HepG2 (cell line): Measurements from ENCODE around the gene RTP3. TPM values are rescaled to one million over a fixed set of nuclear protein-coding genes. Genes with fewer than 3 reads are reported as not detected.

ENCODE experiments used
- ATAC-seq: fragments of 200-7000 bp; cut with Tn5 transposase; 3 replicates; pipeline ENCODE4 v1.9.1; 2020; ENCODE audit warnings: mild to moderate bottlenecking, moderate library complexity
- BruUV-seq: library from RNA; stranded (reverse); fragments of 400-500 nt; replicated peaks from 2 replicates; lab custom pipeline; 2021; lab: Mats Ljungman, UMichigan
- CTCF ChIA-PET: fragments of 300-600 bp; formaldehyde crosslinking; extraction: SDS; loops from one replicate; lab custom pipeline; 2021; ENCODE audit warnings: low total read pairs, inconsistent platforms, low intra/inter-chr PET ratio; lab: Yijun Ruan, JAX
- POLR2A ChIA-PET: fragments of 350-600 bp; sonication (Branson Sonifier 250); formaldehyde crosslinking; loops from one replicate; lab custom pipeline; 2020; ENCODE audit warnings: antibody characterized with exemption, inconsistent platforms; lab: Yijun Ruan, JAX
- DNase-seq: peaks from one replicate; pipeline ENCODE4 v3.0.0-alpha.2; 2015; ENCODE audit warnings: low spot score
- FAIRE-seq: peaks from 3 replicates; lab custom pipeline; 2011; peaks lifted over from hg19 to GRCh38; lab: Jason Lieb, UNC
- H2AFZ ChIP-seq: one replicate; pipeline ENCODE4 v1.6.1; 2011; ENCODE audit warnings: low read length, inconsistent platforms
- H3K27ac ChIP-seq: fragments of 300-600 bp; 3 replicates; pipeline ENCODE4 v1.8.0; 2011; ENCODE audit warnings: mixed run types, mild to moderate bottlenecking, mixed read lengths, low read length, inconsistent platforms; ENCODE audit not compliant: insufficient read depth; ENCODE audit errors: extremely low read length
- H3K27me3 ChIP-seq, 2 experiments: fragments of 200-600 bp in 1 of 2; 2 replicates in 1 of 2; 3 replicates in 1 of 2; pipeline versions ENCODE4 v1.6.0 to v1.8.0; 2011; ENCODE audit warnings: low read length in 2 of 2, mild to moderate bottlenecking in 2 of 2, moderate library complexity in 2 of 2, inconsistent platforms in 1 of 2; ENCODE audit not compliant: insufficient read depth in 2 of 2, control insufficient read depth in 1 of 2
- H3K36me3 ChIP-seq, 2 experiments: fragments of 200-600 bp in 1 of 2; replicated peaks in 1 of 2; 2 replicates in 1 of 2; 3 replicates in 1 of 2; pipeline versions ENCODE4 v1.5.1 to v1.8.0; 2011; ENCODE audit warnings: low read length in 2 of 2, inconsistent platforms in 1 of 2; ENCODE audit not compliant: insufficient read depth in 2 of 2, control insufficient read depth in 1 of 2
- H3K4me1 ChIP-seq: 2 replicates; pipeline ENCODE4 v1.5.1; 2012; ENCODE audit warnings: low read length, inconsistent platforms; ENCODE audit not compliant: insufficient read depth
- H3K4me2 ChIP-seq: 2 replicates; pipeline ENCODE4 v1.6.0; 2011; ENCODE audit warnings: low read depth, low read length, inconsistent platforms
- H3K4me3 ChIP-seq, 3 experiments: fragments of 200-600 bp in 1 of 3; sonication (generic), shearing (Covaris generic) in 1 of 3; replicated peaks in 1 of 3; 2 replicates each; pipeline ENCODE4 v1.5.1; 2011 to 2016; ENCODE audit warnings: low read length in 3 of 3, inconsistent platforms in 2 of 3, low read depth in 2 of 3, mild to moderate bottlenecking in 2 of 3, control low read depth in 1 of 3, mixed read lengths in 1 of 3; ENCODE audit not compliant: insufficient read depth in 1 of 3
- H3K79me2 ChIP-seq: one replicate; pipeline ENCODE4 v1.6.1; 2011; ENCODE audit warnings: low read length, inconsistent platforms; ENCODE audit not compliant: insufficient read depth
- H3K9ac ChIP-seq: 2 replicates; pipeline ENCODE4 v1.6.0; 2011; ENCODE audit warnings: mild to moderate bottlenecking, low read depth, low read length, inconsistent platforms; ENCODE audit not compliant: insufficient read depth
- H3K9me3 ChIP-seq: 2 replicates; pipeline ENCODE4 v1.5.1; 2012; ENCODE audit warnings: mild to moderate bottlenecking, low read length
- H4K20me1 ChIP-seq: 2 replicates; pipeline ENCODE4 v1.6.0; 2011; ENCODE audit warnings: inconsistent platforms, mild to moderate bottlenecking, low read length, moderate library complexity; ENCODE audit not compliant: insufficient read depth
- FOXK2 ChIP-seq: fragments of 450-650 bp; IDR thresholded peaks from 2 replicates; pipeline ENCODE4 v1.6.1; 2016
- HMG20A ChIP-seq: IDR thresholded peaks from 2 replicates; pipeline ENCODE4 v1.6.1; 2016; ENCODE audit warnings: borderline replicate concordance
- IRF9 ChIP-seq: sonication (generic); formaldehyde crosslinking; IDR thresholded peaks from 2 replicates; pipeline ENCODE4 v1.8.0; 2022; ENCODE audit warnings: missing genetic modification reagents, mild to moderate bottlenecking, borderline replicate concordance
- NBN ChIP-seq: fragments of 450-650 bp; conservative IDR thresholded peaks from 2 replicates; pipeline ENCODE4 v1.6.1; 2017
- PHF21A ChIP-seq: sonication (generic); formaldehyde crosslinking; IDR thresholded peaks from 2 replicates; pipeline ENCODE4 v1.5.0; 2020; ENCODE audit warnings: mild to moderate bottlenecking, missing genetic modification reagents
- TRIM22 ChIP-seq: fragments of 450-650 bp; IDR thresholded peaks from 2 replicates; pipeline ENCODE4 v1.6.1; 2017
- ZKSCAN5 ChIP-seq: sonication (generic); formaldehyde crosslinking; IDR thresholded peaks from 2 replicates; pipeline ENCODE4 v1.5.1; 2020; ENCODE audit warnings: mild to moderate bottlenecking, missing genetic modification reagents
- ZNF17 ChIP-seq: sonication (generic); formaldehyde crosslinking; IDR thresholded peaks from 2 replicates; pipeline ENCODE4 v1.5.0; 2020; ENCODE audit warnings: mild to moderate bottlenecking, missing genetic modification reagents
- ZNF207 ChIP-seq: fragments of 450-650 bp; IDR thresholded peaks from 2 replicates; pipeline ENCODE4 v1.6.1; 2016; ENCODE audit warnings: antibody characterized with exemption, borderline replicate concordance
- ZNF589 ChIP-seq: sonication (generic); formaldehyde crosslinking; conservative IDR thresholded peaks from 2 replicates; pipeline ENCODE4 v1.8.0; 2022; ENCODE audit warnings: mild to moderate bottlenecking, moderate library complexity, missing genetic modification reagents
- ZNF766 ChIP-seq: sonication (generic); formaldehyde crosslinking; IDR thresholded peaks from 2 replicates; pipeline ENCODE4 v1.5.0; 2020; ENCODE audit warnings: missing genetic modification reagents, borderline replicate concordance
- ZNF790 ChIP-seq: sonication (generic); formaldehyde crosslinking; IDR thresholded peaks from 2 replicates; pipeline ENCODE4 v1.8.0; 2022; ENCODE audit warnings: missing genetic modification reagents, mild to moderate bottlenecking, borderline replicate concordance
- ZSCAN9 ChIP-seq: IDR thresholded peaks from 2 replicates; pipeline ENCODE4 v1.6.1; 2016; ENCODE audit warnings: borderline replicate concordance
- WGBS: methylation state at CpG from one replicate; pipeline ENCODE4 v1.1.6; 2017; ENCODE audit warnings: low lambda C conversion rate; 5-methylcytosine and 5-hydroxymethylcytosine counted together
- in situ Hi-C: cut with HindIII; loops from 2 replicates; pipeline ENCODE4 v1.10.0; 2017; ENCODE audit warnings: low pct_unique_long_range_greater_than_20kb; ENCODE audit not compliant: extremely low pct_ligation_motif_present
- intact Hi-C: fragments of 100-400 bp; cut with micrococcal nuclease; formaldehyde crosslinking; loops from one replicate; pipeline ENCODE4 v1.10.0; 2022; ENCODE audit not compliant: unreplicated experiment
- polyA plus RNA-seq, 8 experiments: library from polyadenylated mRNA; depleted of rRNA in 3 of 8; stranded (reverse) in 7 of 8; unstranded in 1 of 8; fragments of >200 nt; fragmentation: Illumina TruSeq in 4 of 8; extraction: Trizol in 4 of 8; gene quantifications; 2 replicates each; pipeline versions ENCODE4 v1.2.1 to v1.2.3, GENCODE V29; 2011 to 2016; ENCODE audit warnings: low read depth in 4 of 8, missing spikeins in 1 of 8, mixed read lengths in 1 of 8; ENCODE audit not compliant: insufficient read depth in 1 of 8
- total RNA-seq, 5 experiments: library from RNA; depleted of rRNA; stranded (reverse); fragments of >200 nt; fragmentation: Illumina TruSeq; extraction: Trizol; gene quantifications; 2 replicates each; pipeline ENCODE4 v1.2.3, GENCODE V29; 2016; ENCODE audit warnings: low read depth in 1 of 5
- TF ChIP-seq, protein P1 (sequence below): sonication (generic); formaldehyde crosslinking; IDR thresholded peaks from 2 replicates; pipeline ENCODE4 v1.4.0; 2020; ENCODE audit warnings: mild to moderate bottlenecking, missing genetic modification reagents, borderline replicate concordance
- TF ChIP-seq, protein P2 (sequence below): sonication (generic); formaldehyde crosslinking; IDR thresholded peaks from 2 replicates; pipeline ENCODE4 v1.9.0; 2021; ENCODE audit warnings: missing genetic modification reagents, borderline replicate concordance

Gene RTP3
- total and polyA plus RNA-seq, 2 of the 13 experiments (the other 11 are each of a cell fraction or from before 2014, with no cell fraction given), result 0.09 TPM; not detected in 1

- Histone ChIP-seq H3K4me2 (no peak overlapping the region), H4K20me1 (no peaks in the 10 kb centered on the region), H3K79me2 (no peaks in the 10 kb centered on the region), H2AFZ (no peak overlapping the region), H3K9ac (no peak overlapping the region), H3K4me3 (no peak overlapping the region), H3K27me3 (no peaks in the 10 kb centered on the region), H3K4me1 (no peaks in the 10 kb centered on the region), H3K36me3 (no peaks in the 10 kb centered on the region), H3K27ac (no peak overlapping the region), H3K9me3 (no peaks in the 10 kb centered on the region)
- intact Hi-C loops (no loop called here), in situ Hi-C loops (no loop called here)
- ATAC-seq, result no peak
- TF ChIP-seq ZSCAN9 (no peak), ZKSCAN5 (no peak), ZNF589 (CRISPR knock-in tag) (no peak), HMG20A (CRISPR knock-in tag) (no peak), ZNF17 (no peak), PHF21A (no peak), ZNF766 (CRISPR knock-in tag) (no peak), ZNF207 (no peak), NBN (no peak), TRIM22 (no peak), ZNF790 (CRISPR knock-in tag) (no peak), IRF9 (CRISPR knock-in tag) (no peak), FOXK2 (no peak)
- TF ChIP-seq, protein P1, sequence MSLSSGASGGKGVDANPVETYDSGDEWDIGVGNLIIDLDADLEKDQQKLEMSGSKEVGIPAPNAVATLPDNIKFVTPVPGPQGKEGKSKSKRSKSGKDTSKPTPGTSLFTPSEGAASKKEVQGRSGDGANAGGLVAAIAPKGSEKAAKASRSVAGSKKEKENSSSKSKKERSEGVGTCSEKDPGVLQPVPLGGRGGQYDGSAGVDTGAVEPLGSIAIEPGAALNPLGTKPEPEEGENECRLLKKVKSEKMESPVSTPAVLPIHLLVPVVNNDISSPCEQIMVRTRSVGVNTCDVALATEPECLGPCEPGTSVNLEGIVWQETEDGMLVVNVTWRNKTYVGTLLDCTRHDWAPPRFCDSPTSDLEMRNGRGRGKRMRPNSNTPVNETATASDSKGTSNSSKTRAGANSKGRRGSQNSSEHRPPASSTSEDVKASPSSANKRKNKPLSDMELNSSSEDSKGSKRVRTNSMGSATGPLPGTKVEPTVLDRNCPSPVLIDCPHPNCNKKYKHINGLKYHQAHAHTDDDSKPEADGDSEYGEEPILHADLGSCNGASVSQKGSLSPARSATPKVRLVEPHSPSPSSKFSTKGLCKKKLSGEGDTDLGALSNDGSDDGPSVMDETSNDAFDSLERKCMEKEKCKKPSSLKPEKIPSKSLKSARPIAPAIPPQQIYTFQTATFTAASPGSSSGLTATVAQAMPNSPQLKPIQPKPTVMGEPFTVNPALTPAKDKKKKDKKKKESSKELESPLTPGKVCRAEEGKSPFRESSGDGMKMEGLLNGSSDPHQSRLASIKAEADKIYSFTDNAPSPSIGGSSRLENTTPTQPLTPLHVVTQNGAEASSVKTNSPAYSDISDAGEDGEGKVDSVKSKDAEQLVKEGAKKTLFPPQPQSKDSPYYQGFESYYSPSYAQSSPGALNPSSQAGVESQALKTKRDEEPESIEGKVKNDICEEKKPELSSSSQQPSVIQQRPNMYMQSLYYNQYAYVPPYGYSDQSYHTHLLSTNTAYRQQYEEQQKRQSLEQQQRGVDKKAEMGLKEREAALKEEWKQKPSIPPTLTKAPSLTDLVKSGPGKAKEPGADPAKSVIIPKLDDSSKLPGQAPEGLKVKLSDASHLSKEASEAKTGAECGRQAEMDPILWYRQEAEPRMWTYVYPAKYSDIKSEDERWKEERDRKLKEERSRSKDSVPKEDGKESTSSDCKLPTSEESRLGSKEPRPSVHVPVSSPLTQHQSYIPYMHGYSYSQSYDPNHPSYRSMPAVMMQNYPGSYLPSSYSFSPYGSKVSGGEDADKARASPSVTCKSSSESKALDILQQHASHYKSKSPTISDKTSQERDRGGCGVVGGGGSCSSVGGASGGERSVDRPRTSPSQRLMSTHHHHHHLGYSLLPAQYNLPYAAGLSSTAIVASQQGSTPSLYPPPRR (CRISPR knock-in tag), result no peak
- TF ChIP-seq, protein P2, sequence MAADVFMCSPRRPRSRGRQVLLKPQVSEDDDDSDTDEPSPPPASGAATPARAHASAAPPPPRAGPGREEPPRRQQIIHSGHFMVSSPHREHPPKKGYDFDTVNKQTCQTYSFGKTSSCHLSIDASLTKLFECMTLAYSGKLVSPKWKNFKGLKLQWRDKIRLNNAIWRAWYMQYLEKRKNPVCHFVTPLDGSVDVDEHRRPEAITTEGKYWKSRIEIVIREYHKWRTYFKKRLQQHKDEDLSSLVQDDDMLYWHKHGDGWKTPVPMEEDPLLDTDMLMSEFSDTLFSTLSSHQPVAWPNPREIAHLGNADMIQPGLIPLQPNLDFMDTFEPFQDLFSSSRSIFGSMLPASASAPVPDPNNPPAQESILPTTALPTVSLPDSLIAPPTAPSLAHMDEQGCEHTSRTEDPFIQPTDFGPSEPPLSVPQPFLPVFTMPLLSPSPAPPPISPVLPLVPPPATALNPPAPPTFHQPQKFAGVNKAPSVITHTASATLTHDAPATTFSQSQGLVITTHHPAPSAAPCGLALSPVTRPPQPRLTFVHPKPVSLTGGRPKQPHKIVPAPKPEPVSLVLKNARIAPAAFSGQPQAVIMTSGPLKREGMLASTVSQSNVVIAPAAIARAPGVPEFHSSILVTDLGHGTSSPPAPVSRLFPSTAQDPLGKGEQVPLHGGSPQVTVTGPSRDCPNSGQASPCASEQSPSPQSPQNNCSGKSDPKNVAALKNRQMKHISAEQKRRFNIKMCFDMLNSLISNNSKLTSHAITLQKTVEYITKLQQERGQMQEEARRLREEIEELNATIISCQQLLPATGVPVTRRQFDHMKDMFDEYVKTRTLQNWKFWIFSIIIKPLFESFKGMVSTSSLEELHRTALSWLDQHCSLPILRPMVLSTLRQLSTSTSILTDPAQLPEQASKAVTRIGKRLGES (CRISPR knock-in tag), result no peak
- BruUV-seq, result no TSS peak
- 63% methylated on average over 6 of the region's 17 CpGs for WGBS
- ChIA-PET CTCF (no interaction called here), POLR2A (no interaction called here)
- DNase-seq, result no peak
- FAIRE-seq, result no peak
Observed at GRCh38 chr3:46544771-46545503, 47.2 kb downstream of the RTP3 start.
